GM18517 (cell line): ENCODE results near the gene CEP44.
"Not testable (repeated sequence)": the region's sequence is repeated elsewhere in the genome, so short reads cannot be mapped to it uniquely, and the experiment has no call there.

Experiments
- ATAC-seq: cut with Tn5 transposase; IDR thresholded peaks from one replicate; pipeline ENCODE4 v1.9.1; 2021; ENCODE audit warnings: mild to moderate bottlenecking, moderate library complexity; ENCODE audit not compliant: unreplicated experiment

CEP44 gene

DNA sequence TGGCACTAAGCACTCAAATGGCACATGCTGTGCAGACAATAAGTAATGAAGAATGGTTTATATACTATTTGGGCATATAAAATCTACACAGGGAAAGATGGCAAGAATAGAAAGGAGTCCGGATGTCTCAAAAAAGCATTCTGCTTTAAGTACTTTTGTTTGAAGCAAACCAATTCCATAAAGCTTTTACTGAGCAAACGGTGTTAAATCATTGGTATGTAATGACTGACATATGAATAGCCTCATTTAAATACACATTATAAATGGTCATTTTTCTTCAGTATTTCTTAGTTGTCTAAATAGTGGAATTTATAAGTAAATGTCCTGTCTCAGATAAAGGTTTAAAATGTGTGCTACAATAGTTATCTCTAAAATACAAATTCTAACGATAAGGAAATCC lies 6.3 kb upstream of the CEP44 start:
- no peak for ATAC-seq

- ATAC-seq: no peak
Measured at GRCh38 chr4:174278467-174278866, 5.2 kb upstream of the CEP44 start.

DNA sequence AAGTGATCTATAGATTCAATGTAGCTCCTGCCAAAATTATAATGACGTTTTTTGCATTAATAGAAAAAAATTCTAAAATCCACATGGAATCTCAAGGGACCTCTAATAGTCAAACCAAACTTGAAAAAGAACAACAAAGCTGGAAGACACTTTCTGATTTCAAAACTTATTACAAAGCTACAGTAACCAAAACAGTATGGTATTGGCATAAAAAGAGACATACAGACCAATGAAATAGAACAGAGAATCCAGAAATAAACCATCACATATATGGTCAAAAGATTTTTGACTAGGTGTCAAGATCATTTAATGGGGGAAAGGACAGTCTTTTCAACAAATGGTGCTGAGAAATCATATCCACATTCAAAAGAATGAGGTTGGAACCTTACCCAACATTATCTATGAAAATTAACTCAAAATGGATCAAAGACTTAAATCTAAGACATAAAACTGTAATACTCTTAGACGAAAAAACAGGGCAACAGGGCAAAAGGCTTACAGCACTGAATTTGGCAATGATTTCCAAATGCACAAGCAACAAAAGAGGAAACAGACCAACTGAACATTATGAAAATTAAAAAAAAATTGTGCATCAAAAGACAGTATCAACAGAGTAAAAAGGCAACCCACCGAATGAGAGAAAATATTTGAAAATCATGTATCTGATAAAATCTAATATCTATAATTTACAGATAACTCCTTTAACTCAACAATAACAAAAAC lies 4.1 kb upstream of the CEP44 start:
- no peak for ATAC-seq

GRCh38 chr4:174281182-174281737 lies 2.5 kb upstream of the CEP44 start:
- ATAC-seq: no peak

DNA sequence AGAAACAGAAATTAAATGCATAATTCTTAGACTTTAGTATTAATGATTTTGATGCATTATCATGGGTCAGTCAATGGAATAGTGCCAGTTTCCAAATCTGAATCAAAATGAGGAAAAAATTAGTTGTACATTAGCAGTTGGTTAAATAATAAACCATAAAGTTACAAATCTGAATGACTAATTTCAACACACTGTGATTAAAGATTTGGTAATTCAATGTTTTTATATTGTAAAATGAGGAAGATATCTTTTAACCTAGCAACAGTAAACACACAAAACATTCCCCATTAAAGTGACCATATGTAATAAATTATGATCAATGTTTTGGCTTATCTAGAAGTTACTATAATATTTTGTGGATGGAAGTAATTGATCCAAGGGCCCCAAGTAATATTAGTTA lies 1.8 kb upstream of the CEP44 start:
- no peak for ATAC-seq

DNA sequence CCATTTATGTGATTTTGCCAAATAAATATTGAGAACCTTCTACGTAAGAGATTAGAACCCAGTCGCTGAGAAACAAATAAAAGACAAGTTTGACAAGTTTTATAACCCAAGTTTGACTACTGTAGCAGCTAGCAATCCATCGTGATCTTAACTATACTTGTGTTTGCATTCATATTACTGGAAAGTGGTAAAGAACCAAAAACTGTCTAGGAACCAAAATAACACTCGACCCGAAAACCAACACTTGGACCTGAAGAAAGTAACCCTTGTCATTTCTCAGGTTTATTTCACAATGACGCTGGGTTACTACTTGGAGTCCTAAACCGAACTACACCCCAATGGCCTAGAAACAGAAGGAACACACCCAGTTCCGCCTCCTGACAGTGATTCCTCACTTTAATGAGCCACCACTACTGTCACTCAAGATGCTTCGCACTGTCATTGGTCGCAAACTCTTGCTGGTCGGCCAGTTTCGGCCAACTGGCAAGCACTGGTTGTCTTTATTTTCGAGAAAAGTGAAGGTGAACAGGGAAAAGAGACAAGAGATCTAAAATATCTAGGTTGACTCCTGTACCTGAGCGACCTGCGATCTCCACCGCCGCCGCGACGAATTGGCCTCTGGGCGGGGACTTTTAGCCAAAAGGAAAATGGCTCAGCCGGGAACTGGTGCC lies 740 bp upstream of the CEP44 start:
- ATAC-seq: peak; percentile 99

DNA sequence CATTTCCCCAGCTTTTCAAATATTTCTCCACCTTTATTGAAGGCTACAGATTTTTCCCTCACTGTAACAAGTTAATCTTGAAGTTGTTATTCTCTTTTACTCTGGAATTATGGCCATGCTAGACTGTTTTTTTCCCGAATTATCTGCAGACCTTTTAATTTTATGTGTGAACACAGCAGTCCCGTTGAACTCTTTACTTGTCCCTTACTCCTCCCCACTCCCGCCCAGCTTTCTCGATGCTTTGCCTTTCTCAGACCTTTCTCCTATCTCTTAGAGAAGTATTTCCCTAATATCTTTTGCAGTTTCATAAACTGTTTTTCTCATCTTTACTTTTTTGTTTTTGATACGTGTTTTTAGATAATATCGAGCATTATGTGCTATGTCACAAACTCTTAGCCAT lies 776 bp downstream of the CEP44 start:
- no peak for ATAC-seq

GRCh38 chr4:174286870-174287269 lies 3.2 kb downstream of the CEP44 start:
- no peak for ATAC-seq

- no peak for ATAC-seq
Measured at GRCh38 chr4:174292473-174292872, 8.8 kb downstream of the CEP44 start.

DNA sequence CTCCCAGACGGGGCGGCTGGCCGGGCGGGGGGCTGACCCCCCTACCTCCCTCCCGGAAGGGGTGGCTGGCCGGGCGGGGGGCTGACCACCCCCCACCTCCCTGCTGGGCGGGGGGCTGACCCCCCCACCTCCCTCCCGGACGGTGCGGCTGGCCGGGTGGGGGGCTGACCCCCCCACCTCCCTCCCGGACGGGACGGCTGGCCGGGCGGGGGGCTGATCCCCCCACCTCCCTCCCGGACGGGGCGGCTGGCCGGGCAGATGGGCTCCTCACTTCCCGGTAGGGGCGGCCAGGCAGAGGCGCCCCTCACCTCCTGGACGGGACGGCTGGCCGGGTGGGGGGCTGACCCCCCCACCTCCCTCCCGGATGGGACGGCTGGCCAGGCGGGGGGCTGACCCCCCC lies 10.9 kb downstream of the CEP44 start:
- ATAC-seq: not testable (repeated sequence)

- ATAC-seq: not testable (repeated sequence)
Measured at GRCh38 chr4:174295142-174295541, 11.4 kb downstream of the CEP44 start.

DNA sequence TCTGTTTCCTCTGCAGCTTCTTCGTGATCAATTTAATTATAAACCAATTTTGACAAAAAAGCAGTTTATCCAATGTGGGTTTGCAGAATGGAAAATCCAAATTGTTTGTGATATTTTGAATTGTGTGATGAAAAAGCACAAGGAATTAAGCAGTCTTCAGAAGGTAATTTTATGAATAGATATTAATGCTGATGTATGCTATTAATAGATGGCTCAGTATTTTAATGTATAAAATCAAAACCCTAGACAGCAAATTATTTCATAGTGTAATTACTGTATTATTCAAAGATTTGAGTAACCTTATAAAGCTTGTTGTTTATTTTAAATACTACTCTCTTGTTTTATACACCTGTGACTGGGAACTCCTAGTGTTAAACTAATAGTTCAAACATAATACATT lies 20.0 kb downstream of the CEP44 start:
- no peak for ATAC-seq

DNA sequence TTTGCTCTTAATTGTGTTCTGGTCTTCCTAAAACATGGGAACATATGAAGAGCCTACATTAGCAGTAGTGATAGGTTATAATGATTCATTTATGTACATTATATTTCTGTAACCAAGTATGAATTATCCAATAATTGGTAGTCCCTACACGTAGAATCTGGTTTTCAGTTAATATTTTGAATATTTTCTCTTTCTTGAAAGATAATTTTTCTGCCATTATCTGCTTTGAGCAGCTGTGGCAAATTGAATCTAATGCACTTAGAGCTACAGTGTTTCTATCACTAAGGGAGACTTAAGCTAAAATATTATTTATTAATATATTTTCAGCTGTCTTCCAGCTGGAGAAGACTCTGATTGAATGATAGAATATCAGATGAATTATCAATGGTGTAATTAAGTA lies 21.0 kb downstream of the CEP44 start:
- no peak for ATAC-seq

DNA sequence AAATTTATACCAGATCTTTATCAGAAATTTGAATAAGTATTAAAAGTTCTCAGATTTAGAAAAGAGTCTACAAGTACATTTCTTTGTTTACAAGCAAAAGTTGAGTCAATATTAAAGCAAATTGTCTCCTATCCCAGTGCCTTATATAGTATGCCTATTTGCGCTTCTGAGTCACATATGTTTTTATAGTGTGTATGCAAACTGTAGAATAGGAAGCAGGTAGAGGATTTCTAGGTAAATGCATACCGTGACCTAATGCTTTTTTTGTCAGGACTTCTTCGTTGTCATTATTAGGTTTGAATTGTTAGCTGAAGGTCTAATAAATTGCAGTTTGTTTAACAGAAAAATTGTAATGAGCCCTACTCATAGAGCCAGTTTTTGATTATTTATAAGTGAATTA lies 22.2 kb downstream of the CEP44 start:
- ATAC-seq: no peak

DNA sequence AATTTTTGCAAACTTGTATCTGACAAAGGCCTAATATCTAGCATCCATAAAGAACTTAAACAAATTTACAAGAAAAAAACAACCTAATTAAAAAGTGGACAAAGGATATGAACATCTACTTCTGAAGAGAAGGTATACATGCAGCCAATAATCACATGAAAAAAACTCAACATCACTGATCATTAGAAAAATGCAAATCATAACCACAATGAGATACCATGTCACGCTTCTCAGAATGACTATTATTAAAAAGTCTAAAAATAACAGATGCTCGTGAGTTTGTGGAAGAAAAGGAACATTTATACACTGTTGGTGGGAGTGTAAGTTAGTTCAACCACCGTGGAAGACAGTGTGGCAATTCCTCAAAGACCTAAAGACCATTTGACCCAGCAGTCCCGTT lies 24.0 kb downstream of the CEP44 start:
- ATAC-seq: no peak

DNA sequence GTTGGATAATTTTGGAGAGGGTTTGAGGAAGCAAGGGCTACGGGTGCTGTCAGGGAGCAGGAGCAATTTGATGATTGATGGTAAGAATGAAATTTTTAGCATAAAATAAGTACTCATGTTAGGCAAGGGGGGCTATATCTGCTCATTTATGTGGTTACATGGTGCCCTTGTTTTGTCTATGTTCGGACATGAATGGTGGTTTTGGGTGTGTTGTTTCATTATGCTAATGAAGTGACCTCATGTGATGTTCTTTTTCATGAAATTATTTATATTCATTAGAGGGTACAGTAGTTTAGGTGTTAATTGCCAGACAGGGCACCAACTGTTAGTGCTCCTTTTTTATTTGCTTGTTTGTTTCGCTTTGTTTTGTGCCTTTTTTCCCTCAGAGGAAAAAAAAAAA lies 29.3 kb downstream of the CEP44 start:
- no peak for ATAC-seq

GRCh38 chr4:174314274-174314673 lies 30.6 kb downstream of the CEP44 start:
- no peak for ATAC-seq

- no peak for ATAC-seq
Measured at GRCh38 chr4:174314770-174315169, 31.1 kb downstream of the CEP44 start.

- no peak for ATAC-seq
Measured at GRCh38 chr4:174316546-174316945, 32.8 kb downstream of the CEP44 start.

- no peak for ATAC-seq
Measured at GRCh38 chr4:174316954-174317353, 33.2 kb downstream of the CEP44 start.

- no peak for ATAC-seq
Measured at GRCh38 chr4:174317531-174317930, 33.8 kb downstream of the CEP44 start.
